ENCODE results near the gene ARMC10.
"Not testable (repeated sequence)": the region's sequence is repeated elsewhere in the genome, so short reads cannot be mapped to it uniquely, and the experiment has no call there.

Gene ARMC10

DNA sequence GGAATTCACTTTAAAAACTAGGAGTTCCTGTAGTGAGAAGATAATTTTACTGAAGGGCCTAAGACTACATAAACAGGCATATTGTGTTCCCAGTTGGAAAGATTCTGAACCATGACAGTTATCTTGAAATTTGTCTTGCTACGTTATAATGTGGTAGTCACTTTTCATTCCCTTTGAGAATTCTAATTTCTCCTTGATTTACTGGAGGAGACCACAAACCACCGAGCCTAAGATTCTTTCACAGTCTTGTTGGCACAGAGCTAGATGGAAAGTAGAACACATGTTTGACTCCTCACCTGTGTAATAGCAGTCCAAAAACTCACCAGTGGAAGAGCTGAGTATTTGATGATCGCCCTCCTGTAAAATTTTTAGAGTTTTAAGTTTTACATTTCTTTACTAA is 4.9 kb downstream of the ARMC10 start:
- DNase-seq, result no peak

- DNase-seq, result no peak
Observed at GRCh38 chr7:103080923-103081322, 6.0 kb downstream of the ARMC10 start.

DNA sequence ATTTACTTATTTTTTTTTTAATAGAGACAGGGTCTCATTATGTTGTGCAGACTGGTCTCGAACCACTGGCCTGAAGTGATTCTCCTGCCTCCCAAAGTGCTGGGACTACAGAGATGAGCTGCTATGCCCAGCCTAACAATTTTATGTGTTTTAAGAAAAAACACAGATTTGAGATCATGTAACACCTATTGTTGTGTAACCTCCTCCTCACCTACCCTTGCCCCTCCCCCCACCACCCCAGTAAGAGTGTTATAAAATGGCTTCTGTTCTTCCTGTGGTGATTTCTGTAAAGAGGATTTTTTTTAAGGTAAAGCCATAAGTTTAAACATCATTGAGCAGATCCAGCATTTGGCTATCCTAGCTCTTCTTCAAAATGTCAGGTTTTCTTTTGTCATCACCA is 7.6 kb downstream of the ARMC10 start:
- no peak for DNase-seq

- no peak for DNase-seq
Observed at GRCh38 chr7:103083210-103083609, 8.3 kb downstream of the ARMC10 start.

- DNase-seq, result not testable (repeated sequence)
Observed at GRCh38 chr7:103092321-103092720, 17.4 kb downstream of the ARMC10 start.

GRCh38 chr7:103093429-103093828 is 18.5 kb downstream of the ARMC10 start:
- no peak for DNase-seq

DNA sequence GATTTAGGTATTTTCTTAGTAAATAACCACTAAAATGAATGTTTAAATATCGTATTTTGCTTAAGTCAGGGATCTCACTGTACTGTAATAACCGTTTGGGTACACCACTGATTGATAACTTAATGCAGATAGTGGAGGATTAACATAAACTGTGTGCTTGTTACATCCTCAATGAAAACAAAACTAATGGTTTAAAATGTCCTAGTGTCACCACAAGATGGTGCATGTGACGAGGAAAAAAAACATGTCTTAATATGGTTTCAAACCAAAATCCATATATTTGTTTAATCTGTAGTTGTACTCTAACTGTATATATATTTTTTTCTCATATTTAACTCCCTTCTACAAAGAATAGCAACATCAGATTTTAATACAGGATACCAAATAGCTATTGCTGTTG is 19.2 kb downstream of the ARMC10 start:
- no peak for DNase-seq

- DNase-seq, result not testable (repeated sequence)
Observed at GRCh38 chr7:103095558-103095957, 20.6 kb downstream of the ARMC10 start.

GRCh38 chr7:103097041-103097440 is 22.1 kb downstream of the ARMC10 start:
- no peak for DNase-seq

- DNase-seq, result no peak
Observed at GRCh38 chr7:103100348-103100747, 25.4 kb downstream of the ARMC10 start.

DNA sequence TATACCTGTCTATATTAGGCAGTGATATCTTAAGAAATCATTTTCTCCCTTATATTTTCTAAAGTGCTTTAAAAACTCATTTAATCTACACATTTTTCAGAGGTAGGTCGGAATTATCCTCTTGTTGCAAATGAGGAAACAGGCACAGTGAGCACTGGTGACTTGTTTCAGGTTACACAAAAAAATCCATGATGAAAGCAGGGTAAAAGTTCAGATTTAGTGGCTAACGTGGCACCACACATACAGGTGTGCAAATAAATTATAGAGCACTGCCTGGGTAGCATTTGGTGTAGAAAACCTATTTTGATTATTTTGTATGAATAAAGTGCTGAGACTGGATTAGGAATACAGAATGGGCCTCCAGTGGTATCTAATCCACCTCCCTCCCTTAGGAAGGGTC is 26.6 kb downstream of the ARMC10 start:
- DNase-seq, result no peak

- no peak for DNase-seq
Observed at GRCh38 chr7:103106005-103106702, 31.2 kb downstream of the ARMC10 start.

- not testable (repeated sequence) for DNase-seq
Observed at GRCh38 chr7:103106703-103107070, 31.7 kb downstream of the ARMC10 start.

DNA sequence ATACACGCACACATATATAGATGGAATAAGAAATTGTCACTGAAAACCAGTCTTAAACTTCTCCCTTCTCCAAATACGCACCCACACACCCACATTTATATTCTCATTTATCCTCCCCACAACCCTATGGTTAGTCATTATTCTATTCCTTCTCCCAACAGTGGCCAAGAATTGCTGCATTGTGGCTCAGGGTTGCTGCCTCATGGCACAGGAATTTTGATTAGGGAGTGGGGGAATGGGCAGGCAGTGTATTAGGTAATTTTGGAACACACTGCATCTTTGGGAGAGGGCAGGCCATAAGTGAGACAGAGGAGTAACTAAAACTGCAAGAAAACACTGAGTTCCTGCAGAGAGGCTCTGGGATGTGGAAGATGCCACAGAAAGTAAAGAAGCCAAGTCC is 38.2 kb downstream of the ARMC10 start:
- DNase-seq, result peak; percentile 85

GRCh38 chr7:103114576-103115008 is 39.7 kb downstream of the ARMC10 start:
- DNase-seq, result no peak

GRCh38 chr7:103115771-103116170 is 40.8 kb downstream of the ARMC10 start:
- no peak for DNase-seq

GRCh38 chr7:103116511-103116910 is 41.6 kb downstream of the ARMC10 start:
- DNase-seq, result peak; percentile 48

DNA sequence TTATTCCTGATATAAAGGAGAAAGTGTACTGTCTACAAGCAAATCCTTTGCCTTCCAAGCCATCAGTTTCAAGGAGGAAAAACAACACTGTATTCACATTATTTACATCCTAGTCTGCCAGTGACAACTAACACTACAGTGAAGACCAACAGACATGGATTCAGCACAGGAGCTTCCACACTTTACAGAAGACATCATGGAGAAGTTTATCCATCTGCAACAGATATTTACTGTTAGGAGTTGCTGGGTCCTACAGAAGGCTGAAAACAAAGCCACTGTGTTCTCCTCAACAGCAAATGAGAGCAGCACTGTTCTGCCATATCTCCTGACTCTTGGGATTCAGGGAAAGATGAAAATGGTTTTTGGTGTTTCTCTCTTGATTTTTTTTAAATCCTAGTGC is 42.1 kb downstream of the ARMC10 start:
- no peak for DNase-seq

GRCh38 chr7:103117465-103117864 is 42.5 kb downstream of the ARMC10 start:
- no peak for DNase-seq

DNA sequence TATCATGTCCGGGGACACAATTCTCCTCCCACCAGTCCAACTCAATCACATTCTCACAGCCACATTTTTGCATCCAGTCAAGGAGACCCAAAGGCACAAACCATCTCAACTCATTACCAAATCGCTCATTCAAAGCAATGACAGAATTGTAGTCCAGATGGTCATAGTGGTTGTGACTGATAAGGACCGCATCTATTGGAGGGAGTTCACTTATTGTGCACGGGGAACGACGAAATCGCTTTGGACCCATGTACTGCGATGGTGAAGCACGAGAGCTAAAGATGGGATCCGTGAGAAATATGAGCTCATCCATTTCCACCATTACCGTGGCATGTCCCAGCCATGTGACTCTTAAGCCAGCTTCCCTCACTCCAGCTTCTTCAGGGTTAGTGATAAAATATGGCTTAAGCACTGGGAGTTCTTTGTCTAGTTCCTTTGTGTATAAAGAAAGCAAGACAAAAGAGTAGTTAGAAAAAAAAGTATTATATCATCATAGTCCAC is 44.9 kb downstream of the ARMC10 start:
- DNase-seq, result no peak

- DNase-seq, result no peak
Observed at GRCh38 chr7:103120362-103120761, 45.4 kb downstream of the ARMC10 start.

- no peak for DNase-seq
Observed at GRCh38 chr7:103121641-103122040, 46.7 kb downstream of the ARMC10 start.

DNA sequence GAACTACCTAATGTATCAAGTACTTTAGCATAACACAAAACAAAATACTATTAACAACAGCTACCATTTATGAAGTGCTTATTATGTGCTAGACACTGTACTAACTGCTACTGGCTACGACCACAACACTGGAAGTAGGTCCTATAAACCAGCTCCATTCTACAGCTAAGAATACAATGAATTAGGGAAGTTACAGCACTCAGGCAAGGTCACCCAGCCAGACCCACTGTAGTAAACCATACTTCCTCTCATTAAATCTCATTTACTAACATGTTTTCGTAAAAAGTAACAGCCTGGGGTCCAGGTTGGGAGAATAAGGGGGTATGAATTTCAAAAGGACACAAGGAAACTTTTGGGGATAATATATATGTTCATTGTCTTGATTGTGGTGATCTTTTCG is 48.6 kb downstream of the ARMC10 start:
- no peak for DNase-seq

- DNase-seq, result peak; percentile 47
Observed at GRCh38 chr7:103124429-103124979, 49.6 kb downstream of the ARMC10 start.

DNA sequence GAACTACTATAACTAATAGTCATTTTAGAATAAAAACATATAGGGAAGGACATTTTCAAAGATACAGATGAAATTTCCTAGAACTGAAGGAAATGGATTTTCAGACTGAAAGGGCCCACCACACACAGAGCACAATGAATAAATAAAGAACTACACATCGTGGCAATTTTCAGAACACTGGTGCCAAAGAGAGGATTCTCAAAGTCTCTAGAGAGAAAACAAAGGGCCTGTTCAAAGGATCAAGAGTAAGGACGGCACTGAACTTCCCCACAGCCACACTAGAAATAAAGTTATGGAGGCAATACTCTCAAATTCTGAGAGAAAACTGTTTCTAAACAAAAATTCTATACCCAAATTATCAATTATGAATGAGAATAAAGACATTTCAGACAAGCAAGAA is 52.1 kb downstream of the ARMC10 start:
- DNase-seq, result no peak

Measured in kidney glomerular epithelial cell (primary cell).